Measurements from ENCODE around the gene HEATR5A.

HEATR5A gene

DNA sequence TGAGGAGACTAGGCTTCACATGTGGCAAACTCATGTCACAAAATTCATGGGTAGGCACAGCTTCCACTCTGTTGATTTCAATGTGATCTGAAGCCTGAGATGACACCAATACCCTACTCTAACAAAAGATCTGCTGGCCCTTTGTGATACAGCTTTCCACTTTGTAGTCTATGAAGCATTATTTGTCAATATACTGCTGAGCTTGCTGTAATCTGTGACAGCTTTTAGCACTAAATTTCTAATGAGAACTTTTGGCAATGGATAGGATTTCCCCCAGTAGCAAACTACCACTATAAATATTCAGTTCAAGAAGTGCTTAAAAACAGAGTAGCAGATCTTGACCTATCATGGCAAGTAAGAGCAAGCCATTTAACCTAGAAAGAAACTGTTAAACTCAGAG, 5.6 kb upstream of the HEATR5A start:
- no peak for DNase-seq

DNA sequence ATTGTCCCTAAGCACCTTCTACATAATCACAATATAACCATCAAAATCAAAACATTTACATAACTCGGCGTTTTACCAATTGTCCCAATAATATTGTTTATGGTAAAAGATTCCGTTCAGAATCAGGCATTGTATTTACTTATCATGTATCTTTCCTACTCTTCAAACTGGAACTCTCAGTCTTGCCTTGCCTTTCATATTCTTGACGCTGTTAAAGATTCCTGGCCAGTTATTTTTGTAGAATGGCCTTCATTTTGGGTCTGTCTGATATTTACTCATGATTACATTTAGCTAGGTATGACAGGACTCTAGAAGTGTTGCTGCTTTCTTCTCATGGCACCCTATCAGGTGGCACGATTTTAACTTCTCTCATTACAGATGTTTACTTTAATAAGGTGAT, 850 bp upstream of the HEATR5A start:
- DNase-seq = no peak

DNA sequence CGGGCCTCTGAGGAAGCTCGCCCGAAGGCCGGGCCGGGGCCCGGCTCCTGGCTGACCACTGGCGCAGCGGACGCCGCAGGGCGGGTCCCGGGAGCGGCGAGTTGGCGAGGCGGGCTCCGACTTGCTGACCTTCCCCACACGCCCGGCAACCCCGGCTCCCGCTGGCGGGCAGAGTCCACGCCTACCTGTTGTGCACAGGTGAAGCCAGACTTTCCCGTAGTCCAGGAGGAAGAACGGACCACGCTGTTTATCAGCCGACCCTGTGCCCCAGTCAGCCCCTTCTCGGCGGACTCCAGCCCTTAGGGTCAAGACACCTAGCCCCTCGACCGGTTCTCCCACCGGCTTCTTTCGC, 407 bp downstream of the HEATR5A start:
- peak; percentile 62 for DNase-seq

DNA sequence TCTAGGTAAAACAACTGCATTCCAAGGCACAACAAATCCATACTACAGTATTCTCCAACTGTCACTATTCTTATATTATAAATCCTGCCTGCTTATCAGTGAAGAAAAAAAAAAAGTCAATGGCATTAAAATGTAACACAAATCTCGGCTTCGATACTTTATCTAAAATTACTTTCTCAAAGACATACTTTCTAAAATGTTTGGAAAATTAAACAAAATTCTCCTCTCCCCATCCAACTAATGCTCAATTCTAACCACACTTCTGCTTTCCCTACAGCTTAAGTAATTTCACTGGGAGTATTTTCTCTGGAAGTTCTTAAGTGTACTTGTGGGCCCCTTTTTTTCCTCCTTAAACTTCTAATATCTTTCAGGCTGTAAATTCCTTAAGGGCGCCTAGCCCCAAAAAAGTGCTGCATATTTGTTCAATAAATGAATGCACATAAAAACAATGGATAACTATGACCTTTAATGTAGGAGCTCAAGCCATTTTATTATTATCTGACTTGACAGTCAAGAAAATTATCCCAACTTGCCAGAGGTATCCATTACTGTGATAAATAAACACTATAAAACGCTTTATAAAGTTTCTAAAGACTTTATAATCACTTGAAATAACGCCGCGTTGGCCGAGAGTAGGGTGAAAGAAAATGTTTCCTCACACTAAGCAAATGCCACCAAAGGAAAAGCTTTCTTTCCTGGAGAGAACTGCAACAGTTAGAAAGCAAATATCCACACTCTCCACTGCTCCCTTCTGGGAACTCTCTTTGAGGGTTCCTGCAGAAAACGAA, 977 bp downstream of the HEATR5A start:
- DNase-seq = no peak

DNA sequence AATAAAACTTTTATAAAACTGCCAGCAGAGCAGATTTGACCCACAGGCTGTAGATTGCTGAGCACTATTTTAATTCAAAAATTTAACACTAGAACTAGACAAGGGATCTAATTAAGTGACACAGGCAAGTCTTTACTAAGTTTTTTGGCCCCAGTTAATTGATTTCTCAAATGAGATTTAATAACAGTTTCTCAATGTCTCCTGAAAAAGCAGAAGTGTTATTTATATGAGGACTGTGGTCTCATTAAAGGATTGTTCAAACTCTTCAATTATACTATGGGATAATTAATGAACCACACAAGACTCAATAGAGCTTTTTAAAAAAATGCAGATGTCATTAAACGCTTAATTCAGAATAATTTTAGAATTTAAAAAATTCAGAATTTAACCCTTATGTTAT, 1.9 kb downstream of the HEATR5A start:
- no peak for DNase-seq

DNA sequence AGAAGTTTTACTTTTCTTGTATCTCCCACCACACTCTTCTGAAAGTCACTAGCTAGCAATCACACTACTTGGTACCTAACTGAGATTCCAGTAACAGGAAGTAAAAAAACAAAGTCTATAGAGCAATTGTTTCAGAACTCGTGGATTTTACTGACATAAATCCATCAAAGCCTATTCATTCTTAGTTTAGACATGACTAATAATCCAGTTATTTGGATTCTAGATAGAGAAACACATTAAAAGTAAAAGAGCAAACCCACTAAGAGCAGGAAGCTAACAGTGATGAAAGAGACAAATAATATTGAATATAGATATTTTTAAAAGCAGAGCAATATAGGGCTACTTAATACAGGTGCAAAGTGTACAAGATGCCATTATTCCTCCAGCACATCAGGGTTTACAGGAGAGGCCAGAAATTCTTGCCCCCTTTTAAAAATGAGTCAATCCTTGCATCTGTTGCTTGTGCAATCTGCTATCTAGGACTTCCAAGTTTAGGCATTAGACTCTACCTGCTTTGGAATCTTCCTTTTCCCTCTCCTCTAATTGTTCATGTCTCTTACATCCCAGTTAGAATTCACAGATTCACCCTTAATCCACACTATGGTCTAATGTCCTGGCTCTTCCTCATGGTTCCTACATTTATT, 6.0 kb downstream of the HEATR5A start:
- DNase-seq = no peak

DNA sequence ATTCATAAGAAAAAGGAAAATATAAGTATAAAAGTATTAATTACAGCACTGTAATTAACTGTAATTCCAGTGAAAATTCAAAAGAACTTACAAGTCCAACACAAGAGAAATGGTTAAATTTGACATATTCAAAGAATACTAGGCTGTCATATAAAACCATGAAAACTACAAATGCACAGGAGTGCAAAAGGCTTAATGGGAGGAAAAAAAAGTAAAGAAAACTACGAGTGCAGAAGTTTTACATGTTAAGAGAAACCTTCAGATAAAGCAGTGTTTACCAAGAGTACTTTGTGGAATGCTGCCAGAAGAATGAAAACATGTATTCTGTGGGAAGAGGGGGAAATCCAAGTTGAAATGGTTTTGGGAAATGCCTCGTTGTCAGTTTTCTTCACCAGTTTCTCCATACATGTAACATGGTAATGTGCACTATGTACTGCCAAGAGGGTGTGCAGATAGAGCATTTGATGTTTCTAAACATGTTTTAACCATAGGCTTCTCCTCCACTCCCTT, 9.1 kb downstream of the HEATR5A start:
- DNase-seq = peak; percentile 12

DNA sequence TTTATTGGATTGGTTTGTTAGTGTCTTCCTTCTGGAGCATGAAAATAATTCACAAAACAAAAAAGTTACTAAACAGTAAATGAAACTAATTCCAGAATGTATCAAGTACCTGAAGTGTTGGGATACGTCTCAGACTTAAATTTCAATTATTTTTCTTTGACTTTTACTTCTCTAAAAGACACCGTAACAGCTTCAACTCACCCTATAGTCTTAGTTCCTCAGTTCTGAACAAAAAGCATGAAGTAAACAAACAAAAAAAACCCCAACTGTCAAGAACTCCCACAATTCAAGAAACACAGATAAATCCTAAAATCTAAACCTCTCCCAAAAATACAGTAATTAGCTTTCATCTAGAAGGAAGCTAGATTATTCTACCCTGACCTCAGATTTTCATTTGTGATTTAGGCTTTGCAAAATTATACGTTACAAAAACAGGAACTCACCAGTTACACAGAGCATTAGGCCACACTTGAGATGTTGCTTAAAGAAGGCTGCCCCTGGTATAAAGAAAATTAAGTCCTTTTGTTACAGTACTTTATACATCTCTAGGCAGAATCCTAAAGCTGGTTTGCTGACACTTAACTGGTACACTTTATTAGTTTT, 10.2 kb downstream of the HEATR5A start:
- DNase-seq = no peak

DNA sequence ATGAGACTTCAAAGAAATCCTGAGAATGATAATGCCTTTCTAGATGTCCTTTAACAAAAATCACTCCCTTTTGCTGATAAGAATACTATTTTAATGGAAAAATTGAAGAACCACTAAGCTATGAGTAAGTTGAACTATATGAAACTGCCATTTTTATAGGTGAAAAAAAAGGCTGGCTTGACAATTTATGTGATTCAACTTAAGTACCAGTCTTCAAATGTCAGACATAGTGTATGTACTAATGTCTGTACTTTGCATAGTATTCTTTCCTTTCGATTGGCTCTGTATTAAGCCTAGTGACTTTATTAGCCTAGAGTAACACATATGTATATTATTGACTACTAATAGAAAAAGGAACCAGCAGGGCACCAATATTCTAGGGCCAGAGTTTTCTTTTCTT, 11.9 kb downstream of the HEATR5A start:
- DNase-seq = no peak

DNA sequence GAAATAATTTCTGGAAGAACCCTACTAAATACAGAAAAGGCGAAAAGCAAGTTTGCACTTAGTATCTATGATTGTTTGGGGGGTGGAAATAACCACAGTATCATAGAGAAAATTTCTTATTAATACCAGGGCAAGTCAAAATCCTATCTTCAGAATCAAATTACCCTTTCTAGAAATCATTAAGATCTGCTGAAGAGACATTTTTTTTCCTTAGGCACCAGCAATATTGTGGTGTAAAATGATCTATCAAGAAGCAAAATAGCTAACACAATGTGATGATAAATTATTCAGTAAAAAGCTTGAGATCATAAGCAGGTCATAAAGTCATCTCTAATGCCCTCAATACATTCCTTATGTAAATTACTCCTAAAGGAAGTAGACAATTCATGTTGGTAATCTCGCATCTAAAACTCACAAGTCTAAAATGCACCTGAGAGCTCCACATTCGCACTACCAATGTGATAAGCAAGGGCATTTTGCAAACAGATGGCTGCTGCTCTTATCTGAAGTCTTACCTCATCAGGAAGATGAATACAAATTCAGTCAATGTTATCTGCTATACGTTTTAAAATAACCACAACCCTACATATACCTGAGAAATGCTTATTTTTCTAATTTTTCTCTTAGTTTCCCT, 14.6 kb downstream of the HEATR5A start:
- DNase-seq = peak; percentile 11

DNA sequence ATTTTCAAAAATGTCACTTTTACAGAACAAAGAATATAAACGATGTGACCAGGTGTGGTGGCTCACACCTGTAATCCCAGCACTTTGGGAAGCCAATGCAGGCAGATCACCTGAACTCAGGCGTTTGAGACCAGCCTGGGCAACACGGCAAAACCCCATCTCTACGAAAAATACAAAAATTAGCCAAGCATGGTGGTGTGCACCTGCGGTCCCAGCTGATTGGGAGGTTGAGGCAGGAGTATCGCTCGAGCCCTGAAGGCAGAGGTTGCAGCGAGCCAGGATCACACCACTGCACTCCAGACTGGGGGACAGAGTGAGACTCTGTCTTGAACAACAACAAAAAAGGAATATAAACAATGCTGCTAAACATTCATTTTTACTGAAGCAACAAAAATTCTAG, 15.2 kb downstream of the HEATR5A start:
- no peak for DNase-seq

DNA sequence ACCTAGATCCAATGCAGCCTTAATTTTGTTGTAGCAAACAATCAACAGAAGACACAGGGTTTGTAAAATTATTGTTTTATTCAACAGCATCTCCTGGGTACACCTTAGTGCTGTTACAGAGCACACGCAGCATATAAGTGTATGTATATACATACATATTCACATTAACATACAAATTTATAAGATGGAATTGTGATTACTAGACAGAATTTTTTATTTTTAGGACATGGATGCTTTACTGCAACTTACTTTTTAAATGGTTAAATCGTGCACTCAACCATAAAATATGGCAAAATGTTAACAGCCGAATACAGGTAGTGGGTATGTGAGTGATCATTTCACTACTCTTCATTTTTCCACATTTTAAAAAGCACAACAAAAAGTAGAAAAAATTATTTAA, 16.6 kb downstream of the HEATR5A start:
- no peak for DNase-seq

DNA sequence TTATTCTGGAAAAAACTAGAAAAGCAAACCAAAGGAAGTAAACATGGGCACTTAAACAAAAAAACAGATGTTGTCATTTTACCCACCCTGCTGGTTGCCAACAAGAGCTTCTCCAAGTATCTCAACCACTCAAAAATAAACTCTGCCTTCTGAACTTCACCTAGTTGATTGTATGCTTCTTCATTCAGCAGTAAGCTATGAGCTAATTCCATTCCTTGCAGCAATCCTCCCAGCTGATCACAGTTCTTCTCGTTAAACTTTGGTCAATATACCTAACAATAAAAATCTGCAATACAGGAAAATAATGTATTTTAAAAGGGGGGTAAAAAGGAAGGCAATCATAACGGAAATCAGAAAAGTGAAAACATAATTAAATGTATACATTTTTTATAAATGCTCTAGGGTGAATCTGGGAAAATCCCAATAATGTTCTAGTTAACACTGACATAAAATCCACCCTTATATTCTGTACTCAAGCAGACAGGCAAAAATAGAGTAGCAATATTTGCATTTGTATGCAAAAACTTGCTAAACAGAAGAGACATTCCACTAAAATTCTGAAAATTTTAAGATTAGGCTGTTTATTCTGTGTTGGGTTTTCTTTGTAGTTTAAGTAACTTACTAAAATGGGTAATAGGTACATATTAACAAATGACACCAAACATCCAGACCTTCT, 17.4 kb downstream of the HEATR5A start:
- no peak for DNase-seq

DNA sequence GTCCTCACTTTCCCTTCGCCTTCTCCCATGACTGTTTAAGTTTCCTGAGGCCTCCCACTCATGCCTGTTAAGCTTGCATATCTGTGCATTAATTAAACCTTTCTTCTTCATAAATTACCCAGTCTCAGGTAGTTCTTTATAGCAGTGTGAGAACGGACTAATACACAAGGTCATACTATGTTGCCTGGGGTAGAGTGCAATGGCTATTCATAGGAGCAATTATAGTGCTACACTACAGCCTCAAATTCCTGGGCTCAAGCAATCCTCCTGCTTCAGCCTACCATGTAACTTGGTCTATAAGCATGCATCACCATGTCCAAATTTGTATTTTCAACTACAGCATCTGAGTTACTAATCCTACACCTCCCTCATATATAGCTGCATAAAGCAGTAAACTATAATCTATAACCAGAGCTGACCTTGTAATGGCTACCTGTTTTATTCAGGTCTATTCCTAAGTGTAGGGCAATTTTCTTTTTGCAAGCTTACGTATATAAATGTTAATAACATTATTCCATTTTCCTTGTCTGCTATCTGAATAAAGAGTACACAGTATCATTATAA, 18.9 kb downstream of the HEATR5A start:
- no peak for DNase-seq

DNA sequence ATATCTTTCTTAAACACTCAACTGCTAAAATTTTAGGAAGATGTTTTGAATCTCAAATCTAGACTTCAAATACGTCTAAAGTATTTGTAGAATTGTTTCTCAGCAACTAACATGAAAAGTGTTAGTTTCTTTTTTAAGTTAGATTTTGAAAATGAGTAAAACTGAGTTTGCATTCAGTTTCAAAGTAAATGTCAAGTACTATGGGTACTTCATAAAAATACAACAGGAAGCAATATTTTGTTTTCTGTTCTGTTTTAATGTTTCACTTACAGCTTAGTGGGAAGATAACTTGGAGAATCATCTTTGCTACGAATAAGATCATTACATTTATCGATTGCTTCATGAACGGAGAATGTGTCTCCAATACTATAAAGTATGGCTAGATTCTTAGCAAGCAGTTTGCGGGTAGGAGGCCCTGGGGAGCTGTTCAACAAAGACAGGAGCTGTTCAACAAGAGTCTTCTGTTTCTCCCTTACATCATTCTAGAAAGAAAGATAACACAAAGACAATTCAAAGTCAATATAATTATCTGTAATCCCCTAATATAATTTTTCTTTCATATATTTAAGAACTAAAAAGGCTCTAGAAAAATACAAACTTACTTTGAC, 20.2 kb downstream of the HEATR5A start:
- DNase-seq = no peak

DNA sequence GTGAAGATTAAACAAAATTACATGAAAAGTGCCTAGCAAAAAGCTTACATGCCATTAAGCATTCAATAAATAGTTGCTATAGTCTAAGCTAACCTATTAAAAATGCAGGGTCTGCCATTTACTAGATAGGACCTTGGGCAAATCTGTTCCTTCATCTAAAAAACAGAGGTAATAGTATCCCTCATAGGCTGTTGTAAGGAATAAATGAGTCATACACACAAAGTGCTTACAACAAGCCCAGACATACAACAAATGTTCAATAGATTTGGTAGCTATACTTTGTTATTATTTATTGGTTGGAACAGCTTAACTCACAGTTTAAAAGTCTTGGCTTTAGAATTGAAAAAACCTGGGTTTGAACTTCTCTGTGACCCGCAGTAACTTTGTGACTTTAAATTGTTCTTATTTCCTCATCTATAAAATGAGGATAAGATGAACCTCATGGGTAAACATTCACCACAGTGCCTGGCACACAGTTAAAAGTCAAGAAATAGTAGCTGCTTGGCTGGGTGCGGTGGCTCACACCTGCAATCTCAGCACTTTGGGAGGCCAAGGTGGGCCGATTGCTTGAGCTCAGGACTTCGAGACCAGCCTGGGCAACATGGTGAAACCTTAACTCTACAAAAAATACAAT, 24.7 kb downstream of the HEATR5A start:
- no peak for DNase-seq

DNA sequence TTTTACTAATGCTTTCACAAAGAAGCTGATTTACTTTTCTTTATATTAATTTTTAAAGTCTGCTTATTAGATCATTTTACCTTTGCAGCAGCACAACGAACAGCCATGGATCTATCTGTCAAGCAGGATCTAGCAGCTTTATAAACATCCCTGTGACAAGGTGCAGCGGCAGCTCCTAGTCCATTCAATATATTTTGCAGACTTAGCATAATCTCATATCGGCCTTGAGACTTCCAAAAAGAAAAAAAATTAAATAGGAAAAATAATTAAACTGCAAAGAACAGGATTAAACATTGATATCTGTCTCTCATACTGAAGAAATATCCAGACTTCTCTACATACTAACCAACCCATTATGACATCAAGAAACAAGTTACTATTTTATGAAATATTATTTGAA, 25.2 kb downstream of the HEATR5A start:
- no peak for DNase-seq

DNA sequence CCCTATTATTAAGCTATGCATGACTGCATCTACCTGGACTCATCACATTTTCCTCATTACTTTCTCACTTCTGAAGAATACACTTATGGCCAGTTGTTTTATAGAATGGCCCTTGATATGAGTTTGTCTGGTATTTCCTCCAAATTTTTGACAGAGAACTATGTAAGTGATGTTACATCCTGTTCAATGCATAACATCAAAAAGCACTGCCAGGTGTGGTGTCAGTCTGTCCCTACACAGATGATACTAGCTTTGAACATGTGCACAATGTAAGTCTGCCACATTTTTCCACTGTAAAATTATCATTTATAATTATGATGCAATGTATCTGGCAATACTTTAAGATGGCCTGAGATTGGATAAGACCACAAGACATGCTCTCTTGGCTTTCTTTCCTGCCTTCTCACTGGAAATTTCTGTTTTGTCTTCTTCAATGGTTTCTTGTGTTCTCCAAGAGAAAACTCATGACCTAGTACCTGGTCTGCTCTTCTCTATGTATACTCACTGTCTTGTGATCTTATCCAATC, 28.3 kb downstream of the HEATR5A start:
- DNase-seq = no peak

DNA sequence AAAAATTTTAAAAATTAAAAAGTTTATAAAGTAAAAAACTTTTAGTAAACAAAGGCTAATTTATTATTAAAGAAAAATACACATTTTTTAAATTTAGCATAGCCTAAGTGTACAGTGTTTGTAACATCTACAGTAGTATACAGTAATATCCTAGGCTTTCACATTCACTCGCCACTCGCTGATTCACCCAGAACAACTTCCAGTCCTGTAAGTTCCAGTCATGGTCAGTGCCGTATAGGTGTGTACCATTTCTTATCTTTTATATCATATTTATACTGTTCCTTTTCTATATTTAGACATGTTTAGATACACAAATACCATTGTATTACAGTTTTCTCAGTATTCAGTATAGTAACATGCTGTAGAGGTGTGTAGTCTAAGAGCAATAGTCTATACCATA, 28.9 kb downstream of the HEATR5A start:
- DNase-seq = no peak

DNA sequence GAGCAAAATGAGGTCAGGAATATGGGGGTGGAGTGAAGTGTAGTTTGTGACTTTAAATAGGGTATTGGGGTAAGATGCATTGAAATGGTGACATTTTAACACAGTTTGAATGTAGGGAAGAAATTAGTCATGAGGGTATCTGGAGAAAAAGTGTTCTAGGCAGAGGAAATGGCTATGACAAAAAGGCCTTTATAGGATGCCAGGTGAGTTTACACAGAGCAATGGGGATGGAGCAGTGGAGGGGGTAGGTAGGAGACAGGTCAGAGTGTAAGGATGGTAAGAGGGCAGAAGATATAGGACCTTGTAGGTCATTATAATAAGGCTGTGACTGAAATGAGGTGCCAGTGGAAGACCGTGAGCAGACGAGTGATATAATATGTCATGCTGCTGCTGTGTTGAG, 30.4 kb downstream of the HEATR5A start:
- no peak for DNase-seq

DNA sequence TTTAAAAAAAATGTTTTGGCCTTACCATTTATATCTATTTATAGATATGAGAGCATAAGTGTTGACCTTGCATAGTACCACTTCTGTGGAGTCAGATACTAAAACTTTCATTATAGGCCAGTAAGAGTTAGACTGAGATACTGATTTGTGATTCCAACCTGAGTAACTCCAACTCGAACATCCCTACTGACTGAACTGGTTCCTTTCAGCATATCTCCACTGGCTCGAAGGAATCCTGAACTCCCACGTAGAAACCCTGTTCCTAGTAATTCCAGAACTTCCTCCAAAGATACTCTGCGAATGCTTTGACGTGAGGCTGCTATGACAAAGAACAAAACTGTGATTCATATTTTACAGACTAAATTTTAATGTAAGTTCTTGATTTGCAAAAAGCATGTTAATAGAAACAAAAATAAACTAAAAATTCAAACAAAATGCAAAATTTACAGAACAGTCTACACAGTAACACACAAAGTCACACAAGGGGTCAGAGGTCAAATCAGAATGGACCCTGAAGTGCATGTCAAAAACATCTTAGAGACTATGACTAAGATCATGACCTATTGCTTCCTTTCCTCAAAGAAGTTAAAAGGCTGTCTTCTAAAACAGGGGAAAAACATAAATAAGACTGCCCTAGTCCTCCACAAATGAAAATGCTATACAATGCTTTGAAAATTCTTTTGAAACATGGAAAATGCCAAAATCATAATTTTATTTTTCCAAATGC, 31.5 kb downstream of the HEATR5A start:
- no peak for DNase-seq

Measured in NCI-H69 (cell line).